ENCODE results near the gene MTMR11.
A peak's percentile ranks its signal among the peaks of the same experiment; 100 is the strongest.
"Not testable (repeated sequence)": the region's sequence is repeated elsewhere in the genome, so short reads cannot be mapped to it uniquely, and the experiment has no call there.

The MTMR11 gene

DNA sequence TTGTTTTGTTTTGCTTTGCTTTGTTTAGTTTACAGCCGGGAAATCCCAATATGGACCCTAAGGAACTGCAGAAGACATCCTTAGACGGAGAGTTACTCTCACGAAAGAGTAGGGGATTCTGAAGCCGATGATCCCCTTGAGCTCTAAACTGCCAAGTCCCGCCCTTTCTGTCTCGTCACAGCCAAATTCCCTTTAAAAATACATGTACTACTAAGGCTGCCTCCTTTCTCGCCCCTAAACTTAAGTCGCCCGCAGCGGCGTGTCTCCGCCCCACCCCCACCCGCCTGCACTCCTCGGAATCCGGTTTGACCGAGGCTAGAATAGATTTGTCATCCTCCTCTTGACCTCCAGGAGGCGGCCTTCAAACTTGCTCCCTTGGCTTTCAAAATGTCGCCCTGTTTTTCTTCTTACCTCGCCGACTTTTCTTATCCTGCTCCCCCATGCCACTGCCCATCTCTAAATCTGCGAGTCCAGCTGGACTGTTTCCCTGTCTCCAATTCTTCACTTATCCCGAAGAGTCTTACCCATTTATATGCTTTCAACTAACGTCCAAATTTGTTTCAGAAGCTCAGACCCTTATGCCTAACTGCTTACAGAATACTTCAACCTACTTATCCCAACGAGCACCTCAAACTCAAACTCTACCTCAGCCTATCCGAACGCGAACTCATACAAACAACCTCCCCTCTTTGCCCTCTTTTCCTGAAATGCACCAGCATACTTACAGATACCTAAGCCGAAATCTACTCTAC is 48.3 kb downstream of the MTMR11 start:
- peak; percentile 93 for DNase-seq

DNA sequence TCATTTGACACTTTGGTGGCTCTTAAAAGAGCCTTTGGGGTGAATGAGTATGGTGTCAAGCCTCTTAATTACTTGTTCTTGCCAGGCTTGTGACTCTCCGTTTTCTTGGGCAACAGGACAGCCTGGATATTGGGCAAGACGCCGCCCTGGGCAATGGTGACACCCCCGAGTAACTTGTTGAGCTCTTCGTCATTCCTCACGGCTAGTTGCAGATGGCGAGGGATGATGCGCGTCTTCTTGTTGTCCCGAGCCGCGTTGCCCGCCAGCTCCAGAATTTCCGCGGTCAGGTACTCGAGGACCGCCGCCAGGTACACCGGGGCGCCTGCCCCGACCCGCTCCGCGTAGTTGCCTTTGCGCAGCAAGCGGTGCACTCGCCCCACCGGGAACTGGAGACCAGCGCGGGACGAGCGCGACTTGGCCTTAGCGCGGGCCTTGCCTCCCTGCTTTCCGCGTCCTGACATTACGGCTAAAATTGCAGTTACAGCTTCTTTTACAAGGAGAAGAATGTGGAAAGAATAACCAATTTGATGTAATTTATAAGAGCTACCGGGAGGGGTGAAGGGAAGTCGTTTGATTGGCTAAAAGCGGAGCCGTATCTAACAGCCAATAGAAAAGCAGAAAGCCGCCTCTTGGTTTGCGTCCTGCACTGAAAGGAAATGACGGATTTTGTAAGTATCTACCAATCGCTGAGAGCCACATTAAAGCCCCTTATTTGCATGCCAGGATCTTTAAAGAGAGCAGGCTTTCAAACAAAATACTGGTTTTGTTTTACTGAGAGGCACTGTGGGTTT is 49.0 kb downstream of the MTMR11 start:
- peak; percentile 99 for DNase-seq

DNA sequence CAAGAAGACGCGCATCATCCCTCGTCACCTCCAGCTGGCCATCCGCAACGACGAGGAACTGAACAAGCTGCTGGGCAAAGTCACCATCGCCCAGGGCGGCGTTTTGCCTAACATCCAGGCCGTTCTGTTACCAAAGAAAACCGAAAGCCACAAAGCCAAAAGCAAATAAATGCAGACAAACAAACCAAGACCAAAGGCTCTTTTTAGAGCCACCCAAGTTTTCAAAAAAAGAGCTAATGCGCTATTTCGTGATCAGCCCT is 49.6 kb downstream of the MTMR11 start:
- not testable (repeated sequence) for DNase-seq

DNA sequence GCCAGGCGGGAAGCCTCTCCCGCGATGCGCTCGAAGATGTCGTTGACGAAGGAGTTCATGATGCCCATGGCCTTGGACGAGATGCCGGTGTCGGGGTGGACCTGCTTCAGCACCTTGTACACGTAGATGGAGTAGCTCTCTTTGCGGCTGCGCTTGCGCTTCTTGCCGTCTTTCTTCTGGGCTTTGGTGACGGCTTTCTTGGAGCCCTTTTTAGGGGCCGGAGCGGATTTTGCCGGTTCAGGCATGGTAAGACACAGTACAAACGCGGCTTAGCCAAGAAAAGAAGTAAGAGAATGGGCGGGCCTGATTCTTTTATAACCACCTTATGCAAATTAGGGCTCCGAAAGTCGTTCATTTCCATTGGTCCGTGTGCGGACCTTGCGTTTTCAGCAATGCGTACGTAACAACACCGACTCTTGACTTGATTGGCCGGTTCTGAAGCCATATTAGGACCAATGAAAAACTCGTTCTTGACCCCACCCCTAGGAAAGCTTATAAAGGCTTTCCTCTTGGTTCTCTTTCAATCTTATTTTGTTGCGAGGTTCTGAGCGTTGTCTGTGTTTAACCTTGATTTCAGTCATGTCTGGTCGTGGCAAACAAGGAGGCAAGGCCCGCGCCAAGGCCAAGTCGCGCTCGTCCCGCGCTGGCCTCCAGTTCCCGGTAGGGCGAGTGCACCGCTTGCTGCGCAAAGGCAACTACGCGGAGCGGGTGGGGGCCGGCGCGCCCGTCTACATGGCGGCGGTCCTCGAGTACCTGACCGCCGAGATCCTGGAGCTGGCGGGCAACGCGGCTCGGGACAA is 50.1 kb downstream of the MTMR11 start:
- DNase-seq = peak; percentile 100

DNA sequence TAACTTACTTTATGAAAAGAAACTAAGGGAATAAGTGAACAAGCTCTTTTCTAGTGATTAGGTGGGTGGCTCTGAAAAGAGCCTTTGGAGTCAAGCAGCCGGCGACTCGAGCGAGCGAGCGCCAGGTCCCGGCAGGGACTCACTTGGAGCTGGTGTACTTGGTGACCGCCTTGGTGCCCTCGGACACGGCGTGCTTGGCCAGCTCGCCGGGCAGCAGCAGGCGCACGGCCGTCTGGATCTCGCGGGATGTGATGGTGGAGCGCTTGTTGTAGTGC is 50.6 kb downstream of the MTMR11 start:
- DNase-seq = peak; percentile 26

DNA sequence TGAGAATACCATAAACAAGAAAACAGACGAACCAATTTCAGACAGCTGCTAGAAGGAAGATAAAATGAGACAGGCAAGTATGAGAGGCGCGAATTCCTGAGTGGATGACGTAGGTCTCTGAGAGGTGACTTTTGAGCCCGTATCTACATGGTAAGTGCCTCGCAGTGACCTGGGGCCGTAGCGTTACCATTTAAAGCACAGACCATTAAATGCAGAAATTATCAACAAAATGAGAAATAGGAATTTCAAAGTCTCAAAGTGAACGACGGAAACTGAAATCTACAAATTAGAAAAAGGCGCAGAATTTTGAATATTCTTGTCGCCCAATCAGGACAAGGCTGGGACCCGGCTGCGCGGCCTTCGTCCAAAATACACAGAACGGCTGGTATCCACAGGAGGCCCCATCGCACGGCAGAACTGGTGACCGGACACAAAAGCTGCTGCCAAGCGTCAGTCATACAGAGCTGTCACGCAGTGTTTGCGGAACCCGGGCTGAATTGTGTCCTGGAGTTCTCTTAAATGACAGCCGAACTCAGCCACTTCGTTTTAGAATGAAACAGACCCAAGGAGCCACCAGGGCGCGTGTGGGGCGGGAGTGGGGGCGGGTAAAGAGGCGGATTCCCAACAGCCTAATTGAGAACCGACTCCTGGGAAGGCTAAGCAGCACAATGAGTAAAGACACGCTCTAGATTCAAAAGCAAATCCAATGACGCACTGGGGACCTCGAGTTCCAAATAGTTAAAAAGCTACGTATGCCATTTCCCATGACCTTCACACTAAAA is 51.1 kb downstream of the MTMR11 start:
- DNase-seq = peak; percentile 82

DNA sequence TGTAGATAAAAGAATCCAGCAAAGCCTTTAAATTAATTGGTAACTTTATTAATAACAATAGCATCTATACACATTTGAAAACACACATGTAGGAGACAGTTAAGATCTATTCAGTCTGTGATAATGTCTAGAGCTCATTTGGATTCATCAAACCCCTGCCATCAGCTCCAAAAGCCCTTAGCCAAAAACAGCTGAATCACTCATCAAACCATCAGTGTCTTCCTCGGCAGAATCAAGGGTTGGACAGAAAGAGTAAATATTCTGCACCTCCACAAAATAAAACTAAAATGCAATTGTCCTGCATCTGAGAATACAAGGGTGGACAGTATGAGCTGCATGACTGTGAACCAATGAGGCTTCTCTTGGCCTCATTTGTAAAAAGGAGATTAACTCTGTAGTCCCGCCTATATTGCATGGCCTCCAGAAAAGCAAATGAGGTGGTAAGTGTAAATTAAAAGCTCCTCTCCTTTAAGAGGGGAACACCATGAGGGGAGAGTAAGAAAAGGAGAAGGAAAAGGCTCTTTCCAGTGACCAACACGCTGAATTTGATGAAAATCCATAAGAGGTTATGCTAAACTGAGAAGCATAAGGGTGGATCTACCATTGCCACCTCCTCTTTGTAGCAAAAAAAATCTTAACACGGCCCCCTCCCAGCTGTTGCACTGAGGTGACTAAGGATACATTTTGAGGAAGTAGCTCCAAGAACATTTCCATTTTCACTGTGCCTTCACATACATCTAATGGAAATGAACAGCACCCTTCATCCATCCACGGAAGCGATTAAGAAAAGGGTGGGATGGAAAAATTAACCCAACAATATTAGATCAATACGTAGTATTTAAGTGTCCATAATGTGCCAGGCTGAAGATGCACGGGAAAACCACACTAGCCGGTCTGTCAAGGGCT is 52.0 kb downstream of the MTMR11 start:
- DNase-seq = peak; percentile 17

DNA sequence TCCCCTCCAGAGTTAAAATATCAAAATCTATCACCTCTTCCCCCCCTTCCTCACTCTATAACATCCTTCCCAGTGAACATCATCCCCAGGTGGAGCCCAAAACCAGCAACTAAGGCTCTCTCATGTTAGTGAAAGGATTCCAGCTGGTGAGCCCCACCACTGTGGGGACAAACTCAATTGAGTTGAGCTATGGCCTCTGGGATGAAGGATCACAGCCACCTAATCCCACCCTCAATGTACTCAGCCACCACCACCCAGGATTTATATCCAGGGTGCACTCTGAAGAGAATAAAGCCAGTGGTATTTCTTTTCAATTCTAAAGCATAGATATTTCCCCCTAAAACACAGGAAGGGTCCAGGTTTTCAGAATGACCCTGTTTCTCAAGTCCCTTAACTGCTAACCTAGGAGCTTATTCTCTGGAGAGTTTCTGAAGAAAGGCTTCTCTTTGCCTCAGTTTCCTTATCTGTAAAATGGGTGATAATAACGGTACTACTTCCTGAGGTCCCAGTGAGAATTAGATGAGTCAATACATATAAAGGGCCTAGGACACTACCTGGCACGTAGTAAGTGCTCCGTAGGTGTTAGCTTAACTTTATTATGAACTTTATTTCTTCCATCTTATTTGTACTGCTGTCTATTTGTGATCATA is 53.0 kb downstream of the MTMR11 start:
- no peak for DNase-seq

DNA sequence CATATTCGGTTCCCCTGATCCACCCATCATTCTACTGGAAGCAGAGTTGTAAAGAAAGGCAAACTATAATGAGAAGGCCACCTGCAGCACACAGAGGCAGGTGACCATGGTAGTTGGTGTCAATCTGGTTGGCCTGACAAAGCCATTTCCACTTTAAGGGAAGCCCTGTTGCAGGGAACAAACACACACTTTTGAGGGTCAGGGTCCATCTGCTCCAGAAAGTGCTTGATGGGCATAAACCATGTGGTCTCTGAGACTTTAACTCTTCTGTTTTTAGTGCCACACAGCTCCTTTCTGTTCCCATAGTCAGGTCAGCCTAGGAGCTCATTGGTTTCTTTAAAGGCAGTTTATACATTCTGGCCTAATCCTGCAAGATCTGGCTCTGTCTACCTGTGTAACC is 54.8 kb downstream of the MTMR11 start:
- DNase-seq = no peak

DNA sequence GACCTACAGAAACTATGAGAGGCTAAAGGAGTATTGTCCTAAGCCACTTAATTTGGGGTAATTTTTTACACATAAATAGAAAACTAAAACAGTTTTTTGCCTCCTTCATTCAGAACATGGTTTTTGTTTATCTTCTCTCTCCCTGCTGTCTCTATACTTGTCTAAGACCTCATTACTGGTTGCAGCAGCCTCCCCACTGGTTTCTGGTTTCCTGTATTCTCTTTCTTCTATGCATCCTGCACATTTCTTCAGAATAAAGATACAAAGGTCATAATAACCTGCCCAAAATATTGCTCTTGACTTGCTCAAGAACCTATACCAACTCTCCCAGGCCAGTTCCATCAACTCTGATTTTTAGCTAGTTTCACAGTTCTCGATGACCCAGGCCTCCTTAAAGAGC is 57.1 kb downstream of the MTMR11 start:
- no peak for DNase-seq
